ENCODE data around the gene ERBB2. TPM values are rescaled to one million over a fixed set of nuclear protein-coding genes. Genes with fewer than 3 reads are reported as not detected.
"Not testable (repeated sequence)": the region's sequence is repeated elsewhere in the genome, so short reads cannot be mapped to it uniquely, and the experiment has no call there.

Gene ERBB2
- total and polyA plus RNA-seq, 2 experiments from 2014 or later: 46.2 to 196 TPM

- no peak for TF ChIP-seq CTCF (conservative IDR thresholded peaks at IDR 0.05; ENCODE audit: low read depth in 2 of 2)
- TF ChIP-seq POLR2AphosphoS5 (IDR thresholded peaks at IDR 0.05; ENCODE audit: low read depth): no peak
- TF ChIP-seq REST (IDR thresholded peaks at IDR 0.05; ENCODE audit: unreplicated experiment): no peak
- no peak for TF ChIP-seq EZH2phosphoT487 (IDR thresholded peaks at IDR 0.05; ENCODE audit: unreplicated experiment)
- TF ChIP-seq STAT1 (IDR thresholded peaks at IDR 0.05; ENCODE audit: unreplicated experiment): no peak
- no peak for TF ChIP-seq CREB1 (CRISPR knock-in tag; IDR thresholded peaks at IDR 0.05; ENCODE audit: low read depth)
- no peak for TF ChIP-seq ZNF114 (CRISPR knock-in tag; IDR thresholded peaks at IDR 0.05)
- TF ChIP-seq ZNF331 (CRISPR knock-in tag; IDR thresholded peaks at IDR 0.05; ENCODE audit: low read depth): no peak
Measured at GRCh38 chr17:39724731-39725130, 24.9 kb downstream of the ERBB2 start (continued).

- not testable (repeated sequence) for H3K27ac Mint-ChIP-seq; H3K9me3 Mint-ChIP-seq; H3K4me3 Mint-ChIP-seq; H3K79me2 ChIP-seq (replicated peaks; ENCODE audit: insufficient read depth); ATAC-seq; H3K9me2 ChIP-seq (ENCODE audit: insufficient read depth); H3K4me3 ChIP-seq; DNase-seq (ENCODE audit: low spot score); H4K20me1 ChIP-seq (replicated peaks; ENCODE audit: insufficient read depth); H3K27ac ChIP-seq (ENCODE audit: low read depth); H3K27me3 ChIP-seq (ENCODE audit: insufficient read depth); H3K4me2 ChIP-seq; H2AFZ ChIP-seq
- Mint-ChIP-seq H3K27me3 (ENCODE audit: insufficient read depth, low read depth, poor library complexity) (peaks cover 38% of the 10 kb centered on the region), H3K36me3 (ENCODE audit: low read depth) (peaks cover 72% of the 10 kb centered on the region), H3K4me1 (peaks cover 27% of the 10 kb centered on the region)
- Histone ChIP-seq H3K36me3 (ENCODE audit: insufficient read depth) (peaks cover 11% of the 10 kb centered on the region; the same call in 1 of the 2 replicates), H3K4me1 (ENCODE audit: insufficient read depth) (peaks cover 15% of the 10 kb centered on the region), H3F3A (replicated peaks; ENCODE audit: low read depth) (peaks cover 36% of the 10 kb centered on the region)
Measured at GRCh38 chr17:39725923-39726322, 26.1 kb downstream of the ERBB2 start.

GRCh38 chr17:39726617-39727016, 26.8 kb downstream of the ERBB2 start:
- Mint-ChIP-seq H3K4me3 (no peak overlapping the region), H3K9me3 (no peaks in the 10 kb centered on the region; the same call in 2 of the 3 replicates), H3K4me1 (peaks cover 27% of the 10 kb centered on the region), H3K27me3 (ENCODE audit: insufficient read depth, low read depth, poor library complexity) (peaks cover 42% of the 10 kb centered on the region), H3K27ac (no peak overlapping the region), H3K36me3 (ENCODE audit: low read depth) (peaks cover 67% of the 10 kb centered on the region)
- H3K9me2 ChIP-seq (ENCODE audit: insufficient read depth): no peaks in the 10 kb centered on the region
- H3K4me1 ChIP-seq (ENCODE audit: insufficient read depth): peaks cover 15% of the 10 kb centered on the region
- H3K79me2 ChIP-seq (replicated peaks; ENCODE audit: insufficient read depth): no peaks in the 10 kb centered on the region
- no peak overlapping the region for H3K4me2 ChIP-seq
- peaks cover 3% of the 10 kb centered on the region; the same call in 1 of the 2 replicates for H4K20me1 ChIP-seq (replicated peaks; ENCODE audit: insufficient read depth)
- no peak overlapping the region for H3K27ac ChIP-seq (ENCODE audit: low read depth)
- H3K4me3 ChIP-seq: no peak overlapping the region
- DNase-seq (ENCODE audit: low spot score) (no peak), ATAC-seq (no peak)
- no peaks in the 10 kb centered on the region for H3K27me3 ChIP-seq (ENCODE audit: insufficient read depth)
- H2AFZ ChIP-seq: no peak overlapping the region
- peaks cover 33% of the 10 kb centered on the region for H3F3A ChIP-seq (replicated peaks; ENCODE audit: low read depth)
- H3K36me3 ChIP-seq (ENCODE audit: insufficient read depth): peaks cover 11% of the 10 kb centered on the region; the same call in 1 of the 2 replicates
- TF ChIP-seq EZH2phosphoT487 (IDR thresholded peaks at IDR 0.05; ENCODE audit: unreplicated experiment): no peak
- TF ChIP-seq ZNF331 (CRISPR knock-in tag; IDR thresholded peaks at IDR 0.05; ENCODE audit: low read depth): no peak
- TF ChIP-seq NANOG (IDR thresholded peaks at IDR 0.05; ENCODE audit: borderline replicate concordance): no peak
- TF ChIP-seq, protein P1, sequence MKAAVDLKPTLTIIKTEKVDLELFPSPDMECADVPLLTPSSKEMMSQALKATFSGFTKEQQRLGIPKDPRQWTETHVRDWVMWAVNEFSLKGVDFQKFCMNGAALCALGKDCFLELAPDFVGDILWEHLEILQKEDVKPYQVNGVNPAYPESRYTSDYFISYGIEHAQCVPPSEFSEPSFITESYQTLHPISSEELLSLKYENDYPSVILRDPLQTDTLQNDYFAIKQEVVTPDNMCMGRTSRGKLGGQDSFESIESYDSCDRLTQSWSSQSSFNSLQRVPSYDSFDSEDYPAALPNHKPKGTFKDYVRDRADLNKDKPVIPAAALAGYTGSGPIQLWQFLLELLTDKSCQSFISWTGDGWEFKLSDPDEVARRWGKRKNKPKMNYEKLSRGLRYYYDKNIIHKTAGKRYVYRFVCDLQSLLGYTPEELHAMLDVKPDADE (IDR thresholded peaks at IDR 0.05): no peak
- TF ChIP-seq POLR2AphosphoS5 (IDR thresholded peaks at IDR 0.05; ENCODE audit: low read depth): no peak
- no peak for TF ChIP-seq ZNF114 (CRISPR knock-in tag; IDR thresholded peaks at IDR 0.05)
- no peak for TF ChIP-seq REST (IDR thresholded peaks at IDR 0.05; ENCODE audit: unreplicated experiment)
- no peak for TF ChIP-seq JUNB (IDR thresholded peaks at IDR 0.05; ENCODE audit: unreplicated experiment)

Measured in GM23338 (cell line).